Liver (tissue), 9 donors: ENCODE measurements around the gene WDR62. TPM values are rescaled to one million over a fixed set of nuclear protein-coding genes. Genes with fewer than 3 reads are reported as not detected.

ENCODE experiments used
- DNase-seq: peaks from one replicate; pipeline ENCODE4 v3.0.0-alpha.2; 2017; ENCODE audit warnings: low spot score
- H3K27ac ChIP-seq, 2 donors: one replicate each; pipeline ENCODE4 v1.7.0; 2013; ENCODE audit warnings: inconsistent platforms in 2 of 2, low read length in 2 of 2, control low read depth in 1 of 2, low read depth in 1 of 2, mild to moderate bottlenecking in 1 of 2
- H3K27me3 ChIP-seq, 4 donors: one replicate each; pipeline versions ENCODE4 v1.6.1 to v1.7.0; 2013; ENCODE audit warnings: low read length in 3 of 4, inconsistent platforms in 1 of 4, mild to moderate bottlenecking in 1 of 4, moderate library complexity in 1 of 4; ENCODE audit not compliant: control insufficient read depth in 4 of 4, insufficient read depth in 4 of 4
- H3K36me3 ChIP-seq, 4 donors: one replicate each; pipeline versions ENCODE4 v1.6.1 to v1.7.0; 2013; ENCODE audit warnings: low read length in 3 of 4, mild to moderate bottlenecking in 3 of 4, low read depth in 1 of 4, moderate library complexity in 1 of 4; ENCODE audit not compliant: control insufficient read depth in 4 of 4, insufficient read depth in 3 of 4
- H3K4me1 ChIP-seq, 4 donors: one replicate each; pipeline versions ENCODE4 v1.6.1 to v1.7.0; 2013; ENCODE audit warnings: low read length in 3 of 4, mild to moderate bottlenecking in 3 of 4, moderate library complexity in 1 of 4; ENCODE audit not compliant: control insufficient read depth in 4 of 4, insufficient read depth in 4 of 4
- H3K4me3 ChIP-seq, 3 donors: one replicate each; pipeline versions ENCODE4 v1.6.1 to v1.7.0; 2013; ENCODE audit warnings: low read length in 3 of 3, control low read depth in 1 of 3, low read depth in 1 of 3, mild to moderate bottlenecking in 1 of 3
- H3K9ac ChIP-seq, 2 donors: one replicate each; pipeline ENCODE4 v1.7.0; 2013; ENCODE audit warnings: low read length in 2 of 2, mild to moderate bottlenecking in 2 of 2, moderate library complexity in 2 of 2, control low read depth in 1 of 2, low read depth in 1 of 2
- H3K9me3 ChIP-seq, 4 donors: one replicate each; pipeline versions ENCODE4 v1.6.1 to v1.7.0; 2013; ENCODE audit warnings: low read length in 3 of 4; ENCODE audit not compliant: control insufficient read depth in 4 of 4
- EGR1 ChIP-seq, 2 donors: IDR thresholded peaks; 2 replicates each; pipeline ENCODE4 v1.6.1; 2016 to 2018; ENCODE audit warnings: antibody characterized with exemption in 2 of 2, low read depth in 2 of 2
- FOXA1 ChIP-seq: IDR thresholded peaks from 2 replicates; pipeline ENCODE4 v1.6.1; 2016; ENCODE audit warnings: antibody characterized with exemption
- FOXA2 ChIP-seq: IDR thresholded peaks from 2 replicates; pipeline ENCODE4 v1.6.1; 2016; ENCODE audit warnings: antibody characterized with exemption
- GABPA ChIP-seq, 2 donors: IDR thresholded peaks in 1 of 2; conservative IDR thresholded peaks in 1 of 2; 2 replicates each; pipeline ENCODE4 v1.6.1; 2016; ENCODE audit warnings: antibody characterized with exemption in 2 of 2, mild to moderate bottlenecking in 1 of 2, moderate library complexity in 1 of 2
- HNF4A ChIP-seq, 2 donors: conservative IDR thresholded peaks; 2 replicates each; pipeline ENCODE4 v1.6.1; 2016; ENCODE audit warnings: antibody characterized with exemption in 2 of 2, mild to moderate bottlenecking in 2 of 2
- HNF4G ChIP-seq: IDR thresholded peaks from 2 replicates; pipeline ENCODE4 v1.6.1; 2016; ENCODE audit warnings: antibody characterized with exemption
- JUND ChIP-seq, 2 donors: IDR thresholded peaks; 2 replicates each; pipeline ENCODE4 v1.6.1; 2016; ENCODE audit warnings: antibody characterized with exemption in 2 of 2
- NR2F2 ChIP-seq: IDR thresholded peaks from 2 replicates; pipeline ENCODE4 v1.6.1; 2016; ENCODE audit warnings: antibody characterized with exemption
- RAD21 ChIP-seq, 2 donors: IDR thresholded peaks; 2 replicates each; pipeline ENCODE4 v1.6.1; 2016; ENCODE audit warnings: antibody characterized with exemption in 2 of 2, mild to moderate bottlenecking in 2 of 2
- REST ChIP-seq: IDR thresholded peaks from 2 replicates; pipeline ENCODE4 v1.6.1; 2016; ENCODE audit warnings: antibody characterized with exemption, mild to moderate bottlenecking
- RXRA ChIP-seq, 2 donors: IDR thresholded peaks; 2 replicates each; pipeline ENCODE4 v1.6.1; 2017 to 2018; ENCODE audit warnings: antibody characterized with exemption in 2 of 2, mild to moderate bottlenecking in 1 of 2
- SP1 ChIP-seq: IDR thresholded peaks from 2 replicates; pipeline ENCODE4 v1.6.1; 2018; ENCODE audit warnings: antibody characterized with exemption, mild to moderate bottlenecking
- TAF1 ChIP-seq: conservative IDR thresholded peaks from 2 replicates; pipeline ENCODE4 v1.6.1; 2016; ENCODE audit warnings: antibody characterized with exemption, mild to moderate bottlenecking
- YY1 ChIP-seq: IDR thresholded peaks from 2 replicates; pipeline ENCODE4 v1.6.1; 2016; ENCODE audit warnings: antibody characterized with exemption, mild to moderate bottlenecking
- WGBS: extraction: QIAGEN DNeasy Blood & Tissue Kit; methylation state at CpG from one replicate; pipeline ENCODE4 v1.1.7; 2013; 5-methylcytosine and 5-hydroxymethylcytosine counted together
- polyA plus RNA-seq, 2 donors: library from polyadenylated mRNA; stranded (reverse) in 1 of 2; unstranded in 1 of 2; fragments of 200-250 nt in 1 of 2; fragments of >200 nt in 1 of 2; fragmentation: Nextera tagmentation in 1 of 2; extraction: Ambion mirVana in 1 of 2; gene quantifications; one replicate each; pipeline versions ENCODE4 v1.2.1 to v1.2.3, GENCODE V29; 2013 to 2015
- total RNA-seq, 2 donors: library from RNA; depleted of rRNA; stranded (reverse); fragments of >200 nt; gene quantifications; one replicate each; pipeline ENCODE4 v1.2.3, GENCODE V29; 2014
- TF ChIP-seq, protein P1 (sequence below): IDR thresholded peaks from 2 replicates; pipeline ENCODE4 v1.6.1; 2016; ENCODE audit warnings: antibody characterized with exemption
- TF ChIP-seq, protein P2 (sequence below): IDR thresholded peaks from 2 replicates; pipeline ENCODE4 v1.6.1; 2016; ENCODE audit warnings: antibody characterized with exemption
- TF ChIP-seq, protein P3 (sequence below): fragments of 150-350 bp; IDR thresholded peaks from 2 replicates; pipeline ENCODE4 v1.5.1; 2017; ENCODE audit warnings: improper control_type of control experiment, low read depth, low read length; ENCODE audit not compliant: missing input control
- TF ChIP-seq, protein P4 (sequence below): IDR thresholded peaks from 2 replicates; pipeline ENCODE4 v1.6.1; 2016; ENCODE audit warnings: antibody characterized with exemption
- donor health status: healthy.
- donor health status: healthy.
- donor health status: healthy.
- donor health status: healthy.
- donor health status: healthy.

The WDR62 gene
- total and polyA plus RNA-seq, 4 donors = 0.26 to 6.6 (median 0.71) TPM

DNA sequence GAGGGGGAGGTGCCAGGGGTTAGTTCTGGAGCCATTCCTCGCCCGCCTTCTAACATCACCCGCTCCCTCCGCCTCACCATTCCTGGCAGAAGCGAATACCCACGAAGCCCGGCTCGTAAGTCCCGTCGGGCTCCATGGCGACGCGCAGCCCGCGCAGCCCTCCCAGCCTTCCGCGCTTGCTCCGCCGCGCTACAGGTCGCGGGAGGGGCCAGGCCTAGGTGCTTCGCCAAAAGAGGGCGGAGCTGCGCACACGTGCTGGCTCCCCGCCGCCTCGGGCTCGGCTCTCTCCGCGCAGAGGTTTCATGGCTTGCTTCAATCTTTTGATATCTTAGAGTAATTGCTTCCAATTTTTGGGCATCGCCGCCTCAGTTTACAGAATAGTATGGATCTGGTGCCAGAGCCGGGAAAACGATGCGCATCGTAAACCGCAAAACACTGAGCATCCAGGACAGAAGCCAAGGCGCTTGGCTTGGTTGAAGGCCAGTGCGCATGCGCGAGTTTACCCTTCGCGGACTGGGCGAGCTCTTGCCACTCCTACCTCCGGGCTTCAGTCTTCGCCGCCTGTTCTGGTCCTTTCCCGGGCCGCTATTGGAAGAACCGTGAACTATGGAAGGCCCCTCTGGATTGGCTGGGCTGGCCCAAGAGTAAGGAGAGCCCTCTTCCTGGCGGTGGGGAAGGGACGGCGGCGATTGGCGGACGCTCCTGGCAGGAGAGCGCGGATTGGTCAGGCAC, 60.2 kb downstream of the WDR62 start, which contains the start of gene POLR2I:
TSS of gene POLR2I (minus strand) at position 155 of the 732 bp plus-strand sequence. CDS start at position 136, 19 bp downstream.
- H3K9me3 ChIP-seq = no peaks in the 10 kb centered on the region
- H3K27me3 ChIP-seq = no peaks in the 10 kb centered on the region
- H3K4me1 ChIP-seq = peaks cover 5 to 21% (median 17%) of the 10 kb centered on the region in 4 donors
- H3K9ac ChIP-seq = peak within 1 kb of the TSS; percentile 93 to 94
- H3K36me3 ChIP-seq = peaks cover 0 to 17% (median 8%) of the 10 kb centered on the region in 4 donors
- DNase-seq = peak; percentile 95
- peak within 1 kb of the TSS; percentile 78 to 99 (median 97) for H3K4me3 ChIP-seq
- TF ChIP-seq HNF4A (conservative IDR thresholded peaks at IDR 0.05) = peak; percentile 3 to 10
- TF ChIP-seq REST = peak; percentile 61
- TF ChIP-seq, protein P1, sequence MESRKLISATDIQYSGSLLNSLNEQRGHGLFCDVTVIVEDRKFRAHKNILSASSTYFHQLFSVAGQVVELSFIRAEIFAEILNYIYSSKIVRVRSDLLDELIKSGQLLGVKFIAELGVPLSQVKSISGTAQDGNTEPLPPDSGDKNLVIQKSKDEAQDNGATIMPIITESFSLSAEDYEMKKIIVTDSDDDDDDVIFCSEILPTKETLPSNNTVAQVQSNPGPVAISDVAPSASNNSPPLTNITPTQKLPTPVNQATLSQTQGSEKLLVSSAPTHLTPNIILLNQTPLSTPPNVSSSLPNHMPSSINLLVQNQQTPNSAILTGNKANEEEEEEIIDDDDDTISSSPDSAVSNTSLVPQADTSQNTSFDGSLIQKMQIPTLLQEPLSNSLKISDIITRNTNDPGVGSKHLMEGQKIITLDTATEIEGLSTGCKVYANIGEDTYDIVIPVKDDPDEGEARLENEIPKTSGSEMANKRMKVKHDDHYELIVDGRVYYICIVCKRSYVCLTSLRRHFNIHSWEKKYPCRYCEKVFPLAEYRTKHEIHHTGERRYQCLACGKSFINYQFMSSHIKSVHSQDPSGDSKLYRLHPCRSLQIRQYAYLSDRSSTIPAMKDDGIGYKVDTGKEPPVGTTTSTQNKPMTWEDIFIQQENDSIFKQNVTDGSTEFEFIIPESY = no peak
- TF ChIP-seq GABPA (IDR thresholded peaks at IDR 0.05 in 1 of 2, conservative IDR thresholded peaks at IDR 0.05 in 1 of 2) = peak in 1 of 2 donors; percentile 73
- peak; percentile 95 for TF ChIP-seq YY1
- TF ChIP-seq HNF4G = no peak
- TF ChIP-seq NR2F2 = peak; percentile 15
- TF ChIP-seq RAD21 (IDR thresholded peaks at IDR 0.05) = peak in 1 of 2 donors; percentile 20
- TF ChIP-seq TAF1 = no peak
- no peak for TF ChIP-seq EGR1 (IDR thresholded peaks at IDR 0.05; ENCODE audit: low read depth in 2 of 2)
- TF ChIP-seq SP1 = peak; percentile 99
- TF ChIP-seq, protein P2, sequence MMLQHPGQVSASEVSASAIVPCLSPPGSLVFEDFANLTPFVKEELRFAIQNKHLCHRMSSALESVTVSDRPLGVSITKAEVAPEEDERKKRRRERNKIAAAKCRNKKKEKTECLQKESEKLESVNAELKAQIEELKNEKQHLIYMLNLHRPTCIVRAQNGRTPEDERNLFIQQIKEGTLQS = no peak
- peak in 1 of 2 donors; percentile 23 for TF ChIP-seq JUND (IDR thresholded peaks at IDR 0.05)
- TF ChIP-seq, protein P3, sequence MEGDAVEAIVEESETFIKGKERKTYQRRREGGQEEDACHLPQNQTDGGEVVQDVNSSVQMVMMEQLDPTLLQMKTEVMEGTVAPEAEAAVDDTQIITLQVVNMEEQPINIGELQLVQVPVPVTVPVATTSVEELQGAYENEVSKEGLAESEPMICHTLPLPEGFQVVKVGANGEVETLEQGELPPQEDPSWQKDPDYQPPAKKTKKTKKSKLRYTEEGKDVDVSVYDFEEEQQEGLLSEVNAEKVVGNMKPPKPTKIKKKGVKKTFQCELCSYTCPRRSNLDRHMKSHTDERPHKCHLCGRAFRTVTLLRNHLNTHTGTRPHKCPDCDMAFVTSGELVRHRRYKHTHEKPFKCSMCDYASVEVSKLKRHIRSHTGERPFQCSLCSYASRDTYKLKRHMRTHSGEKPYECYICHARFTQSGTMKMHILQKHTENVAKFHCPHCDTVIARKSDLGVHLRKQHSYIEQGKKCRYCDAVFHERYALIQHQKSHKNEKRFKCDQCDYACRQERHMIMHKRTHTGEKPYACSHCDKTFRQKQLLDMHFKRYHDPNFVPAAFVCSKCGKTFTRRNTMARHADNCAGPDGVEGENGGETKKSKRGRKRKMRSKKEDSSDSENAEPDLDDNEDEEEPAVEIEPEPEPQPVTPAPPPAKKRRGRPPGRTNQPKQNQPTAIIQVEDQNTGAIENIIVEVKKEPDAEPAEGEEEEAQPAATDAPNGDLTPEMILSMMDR = no peak
- no peak for TF ChIP-seq FOXA2
- TF ChIP-seq, protein P4, sequence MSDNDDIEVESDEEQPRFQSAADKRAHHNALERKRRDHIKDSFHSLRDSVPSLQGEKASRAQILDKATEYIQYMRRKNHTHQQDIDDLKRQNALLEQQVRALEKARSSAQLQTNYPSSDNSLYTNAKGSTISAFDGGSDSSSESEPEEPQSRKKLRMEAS = no peak
- peak; percentile 5 to 22 for TF ChIP-seq RXRA (IDR thresholded peaks at IDR 0.05)
- TF ChIP-seq FOXA1 = peak; percentile 3
- peak within 1 kb of the TSS; percentile 81 to 87 for H3K27ac ChIP-seq
- WGBS = under 1% methylated on average over 60 of the region's 60 CpGs
